Activated naive CD4-positive, alpha-beta T cell treated with Interleukin-2 at 50 U/mL for 16 hours (primary cell): ENCODE data around the gene HS6ST1.

Source experiments
- DNase-seq: peaks from one replicate; pipeline ENCODE4 v3.0.0-alpha.2; 2020

Gene HS6ST1

DNA sequence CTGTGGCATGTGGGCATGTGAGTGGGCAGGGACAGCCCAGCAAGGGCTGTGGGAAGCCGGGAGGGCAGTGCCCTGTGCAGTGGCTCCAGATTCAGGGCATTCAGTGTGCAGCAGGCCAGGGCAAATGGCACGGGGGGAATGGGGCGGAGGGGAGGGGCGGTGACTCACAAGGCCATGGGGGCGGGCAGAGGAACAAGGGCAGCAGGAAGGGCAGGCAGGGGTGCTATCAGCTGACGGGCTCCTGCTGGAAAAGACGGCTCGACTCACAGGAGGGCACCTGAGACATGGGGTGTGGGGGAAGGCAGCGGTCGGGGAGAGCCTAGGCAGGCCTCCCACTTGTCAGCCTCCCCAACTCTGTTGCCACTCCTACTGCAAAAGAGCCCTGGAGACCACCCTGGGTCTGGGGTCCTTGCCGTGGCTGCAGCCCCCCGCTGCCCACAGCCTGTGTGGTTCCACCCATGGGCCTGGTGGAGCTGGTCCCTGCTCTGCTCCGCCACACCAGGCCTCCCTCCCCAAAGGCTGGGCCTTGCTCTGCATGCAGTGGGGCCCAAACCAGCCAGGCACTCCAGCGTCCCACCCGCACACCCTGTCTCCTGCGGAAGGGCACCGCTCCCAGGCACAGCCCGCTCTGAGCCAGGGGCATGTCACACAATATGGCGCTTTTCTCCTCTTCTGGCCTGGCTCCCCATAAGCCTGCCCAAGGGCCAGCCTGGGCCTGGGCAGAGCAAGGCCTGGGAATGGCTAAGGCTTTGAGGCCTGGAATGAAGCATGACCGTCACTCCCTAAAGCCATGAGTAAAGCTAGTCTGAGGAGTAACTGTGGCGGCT lies 25.9 kb downstream of the HS6ST1 start:
- DNase-seq, result no peak

DNA sequence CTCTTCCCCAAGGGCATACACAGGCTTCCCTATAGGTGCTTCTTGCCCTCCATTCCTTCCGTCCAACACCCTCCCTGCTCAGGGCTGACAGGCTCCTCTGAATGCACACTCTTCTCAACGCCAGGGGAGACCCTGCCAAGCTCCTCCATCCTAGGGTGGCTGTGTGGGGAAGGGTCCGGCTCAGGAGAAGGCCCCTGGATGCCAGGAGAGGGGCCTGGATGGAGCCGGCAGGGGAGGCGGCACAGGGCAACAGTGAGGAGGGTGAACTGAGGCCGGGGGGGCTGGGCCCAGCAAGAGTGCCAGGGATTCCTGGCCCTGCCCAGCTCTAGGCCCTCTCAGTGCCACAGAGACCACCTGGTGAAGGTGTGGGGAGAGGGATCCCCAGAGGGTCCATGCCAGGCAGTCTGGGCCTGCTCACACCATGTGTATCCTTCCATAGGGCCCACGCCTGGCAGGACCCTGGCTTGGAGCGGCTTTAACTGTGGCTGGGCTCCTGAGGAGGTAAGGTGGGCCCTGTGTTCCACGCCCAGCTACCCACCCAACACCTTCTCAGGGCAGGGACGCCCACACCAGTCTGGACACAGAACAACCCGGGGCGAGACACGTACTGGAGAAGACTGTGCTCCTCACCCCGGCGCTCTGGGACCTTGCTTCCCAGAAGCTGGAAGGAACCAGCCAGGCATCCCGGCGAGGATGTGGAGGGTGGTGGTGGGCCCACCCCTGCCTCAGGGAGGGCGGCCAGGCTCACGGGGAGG lies 26.6 kb downstream of the HS6ST1 start:
- no peak for DNase-seq

DNA sequence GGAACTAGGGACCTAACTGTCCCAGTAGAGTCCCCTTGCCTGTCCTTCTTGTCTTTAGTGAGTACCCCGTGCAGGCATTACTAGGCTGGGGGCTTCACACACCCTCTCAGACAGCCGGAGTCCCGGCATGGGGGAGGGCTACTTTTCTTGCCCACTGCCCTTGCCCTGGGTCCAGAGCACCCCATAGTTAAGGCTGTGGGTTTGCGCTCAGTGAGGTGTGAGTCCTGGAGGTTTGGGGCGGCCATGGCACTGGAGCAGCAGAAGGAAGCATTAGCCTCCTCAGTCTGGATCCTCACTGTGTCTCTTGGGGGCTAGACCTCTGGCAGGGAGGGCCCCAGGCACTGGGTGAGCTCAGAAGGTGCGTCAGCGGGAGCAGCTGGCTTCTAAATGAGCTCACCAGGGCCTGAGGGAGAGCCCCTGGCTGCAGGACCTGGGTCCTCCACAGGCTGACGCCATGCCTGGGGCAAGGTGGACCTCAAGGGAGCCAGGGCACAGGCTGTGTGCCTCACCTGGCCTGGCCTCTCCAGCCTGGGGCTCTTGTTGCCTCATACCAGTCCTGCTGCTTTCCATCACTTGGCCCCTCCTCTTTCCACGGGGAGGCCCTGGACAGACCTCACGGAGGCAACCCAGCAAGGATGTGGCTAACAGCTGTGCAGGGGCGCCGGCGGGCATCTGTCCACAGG lies 27.4 kb downstream of the HS6ST1 start:
- no peak for DNase-seq

DNA sequence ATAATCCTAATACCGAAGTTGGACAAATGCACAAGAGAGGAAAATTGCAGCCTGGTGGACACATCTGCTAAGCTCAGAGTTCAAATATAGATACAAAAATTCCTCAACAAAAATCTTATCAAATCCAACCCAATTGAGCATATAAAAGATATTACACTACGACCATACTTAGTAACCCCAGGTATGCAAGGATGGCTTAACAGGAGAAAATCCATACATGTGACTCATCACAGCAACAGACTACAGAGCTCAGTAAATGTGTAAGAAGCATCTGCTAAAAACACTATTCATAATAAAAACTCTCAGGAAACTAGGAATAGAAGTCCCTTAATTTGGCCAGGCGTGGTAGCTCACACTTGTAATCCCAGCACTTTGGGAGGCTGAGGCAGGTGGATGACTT lies 28.3 kb downstream of the HS6ST1 start:
- DNase-seq, result no peak

DNA sequence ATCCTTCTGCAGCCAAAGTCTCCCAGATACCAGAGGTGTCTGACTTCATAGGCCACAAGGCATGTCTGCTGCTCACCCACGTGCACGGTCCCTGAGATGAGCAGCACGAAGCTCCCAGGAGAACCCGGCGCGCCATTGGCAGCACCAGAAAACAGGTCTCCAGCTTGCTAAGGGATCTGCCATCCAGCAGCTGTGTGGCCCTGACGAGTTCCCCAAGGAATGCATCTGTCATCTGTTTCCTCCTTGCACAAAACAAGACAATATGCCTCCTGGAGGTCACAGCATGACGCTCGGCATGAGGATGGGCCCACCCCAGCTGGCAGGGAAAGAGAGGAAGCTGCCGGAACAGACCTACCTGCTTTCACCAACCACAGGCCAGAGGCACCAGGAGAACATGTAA lies 29.2 kb downstream of the HS6ST1 start:
- no peak for DNase-seq

DNA sequence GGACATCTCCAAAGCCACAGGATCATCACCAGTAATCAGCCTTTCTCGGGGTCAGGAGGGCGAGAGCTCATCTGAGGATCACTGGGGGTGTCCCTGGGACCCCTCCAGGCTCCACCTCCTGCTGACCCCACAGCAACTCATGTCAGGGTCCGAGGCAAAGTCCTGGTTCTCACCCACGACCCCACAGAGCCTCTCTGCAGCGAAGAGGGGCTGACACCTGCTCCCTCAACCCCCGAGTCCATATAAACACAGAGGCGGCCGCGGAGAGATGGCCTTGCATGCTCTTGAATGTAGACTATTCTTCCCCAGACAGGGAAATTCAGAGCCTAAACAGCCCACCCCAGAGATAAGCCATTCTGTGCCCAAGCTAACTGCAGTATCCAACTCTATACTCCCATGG lies 29.9 kb downstream of the HS6ST1 start:
- no peak for DNase-seq

DNA sequence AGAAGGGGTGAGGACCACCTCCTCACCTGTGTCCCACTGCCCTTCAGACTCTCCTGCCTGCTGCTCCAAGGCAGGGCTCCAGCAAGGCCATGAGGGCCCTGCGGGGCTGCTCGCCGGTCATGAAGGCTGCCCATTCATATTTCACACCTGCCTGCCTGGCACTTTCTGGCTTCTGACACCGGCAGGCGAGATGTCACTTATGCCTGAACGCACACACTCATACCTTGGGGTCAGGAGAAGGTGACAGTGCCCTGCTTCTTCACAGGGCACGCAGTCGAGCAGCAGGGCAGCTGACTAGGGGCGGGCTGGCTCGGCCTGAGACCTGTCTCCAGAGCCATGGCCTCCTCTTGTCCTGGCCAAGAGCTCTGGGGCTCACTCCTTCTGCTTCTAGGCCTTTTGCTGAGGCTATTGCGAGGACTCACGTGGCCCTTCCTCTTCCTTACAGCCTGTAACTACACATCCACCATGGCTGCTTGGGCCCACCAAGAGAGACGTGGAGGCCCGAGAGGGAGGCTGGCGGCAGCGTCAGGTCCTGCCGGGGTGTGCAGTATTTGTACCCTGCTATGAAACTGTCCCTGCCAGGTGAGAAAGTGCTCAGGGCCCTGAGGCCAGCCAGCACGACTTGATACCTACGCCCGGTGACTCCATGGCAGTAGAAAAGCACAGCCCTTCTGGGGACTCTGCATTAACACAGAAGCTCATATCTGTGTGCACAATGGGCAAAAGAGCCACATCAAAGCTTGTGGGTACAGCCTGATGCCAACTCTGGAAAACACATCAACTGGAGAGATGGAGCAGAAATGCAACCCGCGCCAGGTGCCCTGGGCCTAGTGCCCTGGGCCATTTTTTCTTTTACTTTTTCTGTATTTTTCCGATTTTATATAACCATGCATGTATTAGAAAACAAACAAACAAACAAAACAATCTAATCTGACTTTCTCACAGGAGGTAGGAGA lies 30.6 kb downstream of the HS6ST1 start:
- DNase-seq, result no peak

DNA sequence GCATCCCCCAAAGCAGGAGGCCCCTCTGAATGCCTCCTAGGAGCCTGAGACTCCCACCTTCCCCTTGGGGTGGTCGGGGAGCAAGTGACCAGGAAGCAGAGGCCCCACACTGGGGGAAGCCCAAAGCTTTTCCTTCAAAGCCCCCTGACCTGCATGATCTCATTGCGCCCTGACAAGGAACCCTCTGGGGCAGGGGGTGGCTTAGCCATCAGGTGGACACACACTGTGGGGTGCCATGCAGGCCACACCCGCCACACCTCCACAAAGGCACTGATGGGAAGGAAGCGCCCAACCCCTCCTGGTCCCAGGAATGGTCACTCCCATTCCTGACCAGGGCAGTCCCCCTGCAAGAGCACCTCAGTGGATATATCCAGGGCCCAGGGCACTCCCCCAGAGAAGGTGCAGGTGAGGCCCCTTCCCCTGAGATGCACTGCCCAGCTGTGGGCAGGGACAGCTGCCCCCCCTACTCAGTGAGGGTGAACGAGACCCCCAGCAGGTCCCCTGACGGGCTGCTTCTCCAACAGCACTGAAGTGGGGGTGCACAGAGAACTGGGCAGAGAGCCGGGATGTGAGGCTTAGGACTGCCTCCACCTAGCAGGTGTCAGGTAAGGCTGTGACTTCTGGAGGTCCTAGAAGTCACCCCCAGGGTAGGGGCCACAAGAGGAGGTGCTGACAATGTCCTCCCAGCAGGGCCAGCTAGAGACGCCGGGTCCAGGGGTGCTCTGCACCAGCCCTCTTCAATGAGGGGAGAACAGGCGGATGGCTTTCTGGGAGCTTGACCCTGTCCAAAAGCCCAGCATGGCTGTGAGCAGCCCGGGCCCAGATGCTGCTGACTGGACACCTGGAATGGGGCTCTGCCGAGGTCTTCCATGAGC lies 31.5 kb downstream of the HS6ST1 start:
- DNase-seq, result no peak

DNA sequence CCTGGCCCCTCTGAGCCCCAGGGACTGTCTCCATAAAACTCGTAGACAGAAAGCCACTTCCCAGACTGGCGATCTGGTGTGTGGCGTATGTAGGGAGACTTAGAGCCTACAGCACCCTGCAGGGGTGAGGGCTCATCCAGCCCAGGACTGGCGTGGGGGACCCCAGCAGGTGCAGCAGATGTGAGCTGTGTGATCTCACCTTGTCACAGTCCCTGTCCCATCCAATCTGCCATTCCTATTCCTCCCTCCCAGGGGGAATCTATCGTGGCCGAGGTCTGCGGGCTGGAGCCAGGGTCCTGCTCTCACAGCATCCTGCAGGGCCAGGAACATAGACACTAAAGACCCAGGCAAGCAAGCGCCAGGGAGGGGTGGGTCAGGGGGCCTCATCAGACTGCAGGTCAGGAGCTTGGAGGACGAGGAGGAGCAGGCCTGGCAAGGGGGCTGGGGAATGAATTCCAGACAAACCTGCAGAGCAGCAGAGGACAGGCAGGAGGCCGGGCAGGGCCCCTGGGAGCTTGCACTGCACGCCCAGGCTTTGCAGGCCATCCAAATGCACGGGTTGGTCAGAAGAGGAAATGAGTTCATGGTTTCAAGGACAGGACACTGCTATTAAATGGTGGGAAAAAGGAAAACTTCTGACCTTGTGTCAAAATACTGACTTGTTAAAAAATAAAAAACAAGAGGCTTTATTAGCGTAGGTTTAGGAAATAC lies 32.5 kb downstream of the HS6ST1 start:
- no peak for DNase-seq

DNA sequence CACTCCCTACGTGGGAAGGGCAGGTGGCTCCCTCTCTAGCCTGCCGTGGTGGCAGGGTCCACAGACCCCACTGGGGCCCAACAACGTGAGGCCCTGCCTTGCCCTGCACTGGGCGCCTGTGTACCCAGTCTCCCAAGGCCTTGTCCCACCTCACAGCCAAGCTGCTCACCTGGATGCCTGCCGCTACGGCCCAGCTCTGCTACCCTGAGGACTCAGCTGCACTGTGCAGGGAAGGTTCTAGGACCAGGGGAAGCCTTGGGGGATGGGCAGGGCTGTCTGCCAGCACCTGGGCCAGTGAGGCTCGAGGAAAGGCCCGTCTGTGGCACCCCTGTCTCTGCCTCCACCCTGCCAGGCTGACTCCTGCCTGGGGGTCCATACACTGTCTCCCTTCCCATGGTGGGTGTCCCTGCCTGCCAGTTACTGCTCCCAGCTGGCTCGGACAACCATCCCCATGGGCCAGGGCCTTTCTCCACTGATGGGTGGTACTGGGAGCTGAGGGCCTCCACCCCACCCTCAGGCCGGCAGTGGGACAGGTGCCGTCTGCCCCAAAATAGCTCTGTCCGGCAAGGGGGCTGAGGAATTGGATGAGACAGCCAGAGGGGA lies 33.2 kb downstream of the HS6ST1 start:
- DNase-seq, result no peak

DNA sequence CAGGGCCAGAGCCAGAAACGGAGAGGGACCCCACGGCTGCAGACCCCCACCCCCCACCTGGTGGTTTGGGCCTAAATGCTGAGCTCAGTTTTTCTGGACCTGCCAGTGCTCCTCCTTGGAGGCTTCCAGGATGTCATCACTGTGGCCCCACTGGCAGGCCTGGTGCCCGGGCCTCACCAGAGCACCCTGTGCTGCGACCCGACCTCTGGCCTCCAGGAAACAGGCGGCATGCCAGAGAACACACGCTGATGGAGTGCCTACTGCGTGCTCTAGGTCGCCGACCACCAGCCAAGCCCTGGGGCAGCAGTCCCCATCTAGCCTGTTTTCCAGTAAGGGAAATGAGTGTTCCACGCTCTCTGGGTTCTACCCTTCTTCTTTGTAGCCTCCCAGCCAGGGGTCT lies 33.8 kb downstream of the HS6ST1 start:
- DNase-seq, result no peak

DNA sequence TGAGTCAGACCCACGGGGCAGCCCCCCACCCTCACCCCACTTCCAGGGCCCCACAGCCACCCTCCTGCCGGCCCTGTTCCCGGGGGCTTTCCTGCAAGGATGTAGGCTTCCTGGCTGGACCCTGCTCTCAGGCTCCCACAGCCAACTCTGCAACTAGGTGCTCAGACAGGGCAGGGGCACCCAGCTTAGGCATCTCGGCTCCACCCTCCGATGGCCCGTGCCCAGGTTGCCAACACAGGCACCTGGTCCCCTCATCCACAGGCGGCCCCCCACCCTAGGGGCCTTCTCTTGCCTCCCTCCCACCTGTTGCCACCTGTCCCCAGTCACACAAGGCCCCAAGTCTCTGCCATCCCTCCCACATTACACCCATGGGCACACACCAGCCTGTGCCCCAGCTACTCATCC lies 34.6 kb downstream of the HS6ST1 start:
- DNase-seq, result no peak

DNA sequence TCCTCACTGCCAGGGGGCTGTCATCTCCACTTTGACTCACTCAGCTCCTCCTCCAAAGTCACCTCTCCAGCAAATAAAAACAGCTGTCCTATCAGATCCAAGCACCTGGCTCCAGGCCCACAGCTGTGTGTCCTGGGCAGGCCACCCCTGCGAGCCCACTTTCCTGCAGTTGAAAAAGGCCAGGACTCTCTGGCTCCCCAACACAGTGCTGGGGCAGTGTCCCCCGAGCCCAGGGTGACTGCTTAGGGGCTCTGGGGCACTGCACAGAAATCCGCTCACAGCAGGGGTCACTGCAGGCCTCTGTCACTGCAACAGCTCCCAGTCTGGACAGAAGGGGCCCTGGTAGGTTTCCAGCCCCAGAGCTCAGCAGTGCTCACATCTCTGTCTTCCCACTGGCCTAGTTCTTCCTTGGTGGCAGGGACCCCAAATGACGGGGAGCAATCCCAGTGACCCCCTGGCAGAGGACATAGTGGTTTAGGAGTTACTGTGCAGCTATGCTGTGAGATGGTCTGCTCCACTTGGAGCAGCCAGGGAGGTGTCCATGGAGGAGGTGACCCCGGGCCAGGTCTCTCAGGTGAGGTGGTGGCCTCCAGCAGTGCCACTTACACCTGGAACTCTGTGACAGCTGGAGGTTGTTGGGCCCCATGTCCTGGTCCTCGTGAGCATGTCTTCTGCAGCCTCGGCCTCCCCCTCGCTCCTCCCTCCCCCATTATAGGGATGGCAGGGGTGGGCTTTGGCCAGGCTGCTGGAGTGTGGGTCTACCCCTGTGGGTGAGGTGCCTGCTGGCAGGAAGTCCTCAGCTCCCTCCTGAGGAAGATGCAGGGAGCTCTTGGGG lies 35.5 kb downstream of the HS6ST1 start:
- no peak for DNase-seq

DNA sequence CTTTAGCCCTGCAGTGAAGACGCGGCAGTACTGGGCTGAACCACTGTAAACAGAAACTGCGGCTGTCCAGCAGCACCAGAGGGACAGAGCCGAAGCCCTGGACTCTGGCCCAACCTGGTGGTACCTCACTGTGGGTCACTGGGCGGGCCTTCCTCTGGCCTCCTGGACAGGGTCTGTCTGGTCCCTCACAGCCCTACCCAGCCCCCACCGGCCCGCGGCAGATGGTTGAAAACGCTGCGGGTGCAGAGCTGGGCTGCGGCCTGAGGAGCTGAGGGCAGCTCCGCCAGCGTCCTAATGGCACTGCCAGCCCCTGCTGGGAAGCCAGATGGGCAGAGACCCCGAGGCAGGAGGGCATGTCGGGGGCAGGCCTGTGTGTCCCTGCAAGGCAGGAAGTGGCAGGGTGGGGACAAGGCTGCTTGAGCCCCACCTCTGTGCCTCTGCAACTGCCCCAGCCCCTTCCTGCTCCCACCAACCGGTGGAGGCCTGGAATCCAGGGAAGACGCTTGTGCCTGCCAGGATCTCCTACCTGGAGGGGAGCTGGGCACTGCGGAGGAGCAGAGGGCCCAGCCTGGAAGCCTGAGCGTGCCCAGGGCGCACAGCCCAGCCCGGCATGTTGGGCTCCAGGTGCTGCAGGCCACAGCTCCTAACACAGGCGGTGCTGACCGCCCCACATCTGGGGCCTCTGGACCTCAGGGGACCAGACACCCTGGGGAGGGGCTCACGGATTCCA lies 36.3 kb downstream of the HS6ST1 start:
- DNase-seq, result no peak

DNA sequence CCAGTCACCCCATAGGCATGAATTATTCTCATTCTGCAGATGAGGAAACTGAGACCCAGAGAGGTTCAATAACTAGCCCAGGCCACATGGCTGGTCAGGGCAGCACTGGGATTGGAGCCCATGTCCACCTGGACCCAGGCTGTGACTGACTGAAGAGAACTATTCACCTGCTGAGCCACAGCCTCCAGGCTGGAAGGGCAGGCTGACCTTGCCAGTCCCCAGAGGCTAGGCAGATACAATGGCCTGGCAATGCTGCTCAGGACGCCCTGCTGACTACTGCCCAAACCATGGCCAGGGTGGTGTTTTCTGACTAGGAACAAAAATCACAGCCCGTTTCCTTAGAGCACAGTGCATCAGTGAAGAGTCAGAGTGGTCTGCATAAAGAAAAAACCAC lies 36.8 kb downstream of the HS6ST1 start:
- no peak for DNase-seq

DNA sequence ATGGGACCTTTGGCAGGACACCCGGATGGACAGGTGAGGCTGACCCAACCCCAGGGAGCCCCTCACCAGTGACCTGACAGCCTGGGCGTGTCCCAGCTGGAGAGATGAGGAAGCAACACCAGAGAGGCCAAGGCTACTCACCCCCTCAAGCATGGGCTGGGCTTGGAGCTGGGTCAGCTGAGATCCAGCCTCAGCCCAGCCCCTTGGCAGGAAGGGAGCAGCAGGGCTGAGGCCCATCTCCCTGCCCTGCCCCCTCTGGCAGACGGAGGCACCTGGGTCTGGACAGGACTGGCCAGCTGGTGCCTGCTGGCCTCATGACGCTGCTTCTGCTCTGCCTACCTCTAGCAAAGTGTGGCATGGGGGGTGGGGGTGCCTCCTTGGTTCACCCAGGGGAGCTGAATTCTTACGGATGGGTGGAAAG lies 37.8 kb downstream of the HS6ST1 start:
- no peak for DNase-seq

DNA sequence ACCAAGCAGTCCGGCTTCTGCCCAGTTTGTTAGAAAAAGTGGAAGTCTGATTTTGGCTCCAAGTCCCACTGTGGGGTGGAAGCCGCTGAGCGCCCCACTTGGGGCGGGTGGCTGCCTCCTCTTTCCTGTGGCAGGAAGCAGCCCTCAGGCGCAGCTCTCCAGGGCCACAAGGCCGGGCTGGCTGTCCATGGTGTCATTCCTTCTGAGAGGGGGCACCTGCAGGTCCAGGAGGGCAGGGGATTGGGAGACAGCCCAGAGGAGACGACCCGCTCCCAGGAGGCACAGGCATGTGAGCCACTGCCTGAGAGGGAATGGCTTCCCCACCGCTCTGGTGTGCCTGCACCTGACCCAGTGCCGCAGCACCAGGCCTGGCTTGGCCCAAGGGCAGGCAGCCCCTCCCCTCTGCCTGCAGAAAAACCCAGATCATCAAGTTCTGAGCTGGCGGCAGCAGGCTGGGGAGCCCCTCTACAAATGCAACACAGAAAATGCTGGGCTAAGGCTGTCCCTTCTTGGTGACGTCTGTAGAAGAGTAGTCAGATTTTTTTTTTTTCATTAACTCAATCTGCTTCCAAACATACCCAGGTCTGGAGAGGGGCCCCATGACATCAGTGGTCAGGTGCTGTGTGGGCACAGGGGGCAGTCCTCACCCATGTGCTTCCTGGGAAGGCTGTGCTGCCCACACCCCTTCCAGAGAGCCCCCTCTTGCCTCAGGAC lies 38.4 kb downstream of the HS6ST1 start:
- DNase-seq, result no peak

DNA sequence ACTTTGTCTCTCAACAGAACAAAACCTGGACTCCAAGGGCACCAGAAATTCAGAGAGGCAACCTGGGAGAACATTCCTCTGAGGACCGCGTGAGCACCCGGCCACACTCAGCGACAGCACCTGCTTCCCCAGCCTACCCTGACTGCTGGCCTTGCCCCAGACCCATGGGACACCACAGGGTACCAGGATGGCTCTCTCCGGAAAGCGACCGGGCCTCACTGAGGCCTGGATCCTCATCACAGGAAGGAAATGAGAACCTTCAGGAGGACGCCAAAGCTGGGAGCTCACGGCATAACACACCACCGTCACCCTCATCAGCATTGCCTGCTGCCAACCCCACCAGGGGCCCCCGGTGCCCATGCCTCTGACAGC lies 38.9 kb downstream of the HS6ST1 start:
- DNase-seq, result no peak
